GM20431 (cell line): ENCODE results near the gene RPL31.

Experiments used
- in situ Hi-C: fragments of 300-500 bp; cut with MseI, MboI; formaldehyde crosslinking; loops from one replicate; pipeline ENCODE4 v1.15.0; 2020; ENCODE audit warnings: low sequenced_read_pairs; ENCODE audit not compliant: unreplicated experiment

RPL31 gene

DNA sequence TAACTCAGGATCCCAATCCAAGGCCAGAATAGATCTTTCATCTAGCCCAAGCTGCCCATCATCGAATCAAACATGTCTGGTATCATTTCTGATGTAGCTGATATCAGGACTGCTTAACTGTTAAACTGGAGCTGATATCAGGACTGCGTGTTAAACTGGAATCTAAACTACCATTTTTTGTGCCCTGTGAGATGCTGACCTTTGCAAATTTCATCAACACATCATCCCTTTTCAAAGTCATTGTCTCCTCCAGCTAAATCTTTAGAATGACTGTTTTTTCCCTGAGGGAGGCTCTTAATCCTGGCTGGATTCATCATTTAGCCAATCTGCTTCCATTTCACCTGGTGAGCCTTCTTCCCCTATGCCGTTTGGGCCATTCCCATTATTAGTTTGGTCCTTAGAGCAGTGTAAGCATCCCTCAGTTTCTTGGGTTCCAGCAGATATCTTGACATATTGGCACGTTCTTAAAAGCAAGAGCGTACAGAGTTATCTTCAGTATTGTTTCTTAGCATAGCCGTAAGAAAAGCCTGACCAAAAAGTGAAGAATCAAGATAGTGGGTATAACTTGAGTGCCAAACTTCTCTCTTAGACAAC lies 12.3 kb downstream of the RPL31 start:
- in situ Hi-C loops, result no loop called here

DNA sequence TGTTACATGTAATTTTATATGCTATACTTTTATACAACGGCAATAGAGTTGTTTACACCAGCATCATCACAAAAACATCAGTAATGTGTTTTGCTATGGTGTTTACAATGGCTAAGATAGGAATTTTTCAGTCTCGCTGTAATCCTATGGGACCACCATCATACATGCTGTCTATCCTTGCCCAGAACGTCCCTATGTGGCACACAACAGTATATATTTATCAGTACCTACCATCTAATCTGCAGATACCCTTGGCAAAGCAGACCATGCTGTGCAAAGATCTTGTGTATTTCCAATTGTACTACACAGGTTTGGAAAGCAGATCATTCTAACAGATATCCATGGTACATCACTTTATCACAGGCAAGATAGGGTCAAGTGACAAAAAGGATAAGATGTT lies 15.3 kb downstream of the RPL31 start:
- in situ Hi-C loops, result no loop called here

- in situ Hi-C loops, result no loop called here
Measured at GRCh38 chr2:101018934-101019333, 16.8 kb downstream of the RPL31 start.

- in situ Hi-C loops, result no loop called here
Measured at GRCh38 chr2:101022221-101022620, 20.1 kb downstream of the RPL31 start.

GRCh38 chr2:101023327-101024107 lies 21.4 kb downstream of the RPL31 start:
- in situ Hi-C loops, result no loop called here

DNA sequence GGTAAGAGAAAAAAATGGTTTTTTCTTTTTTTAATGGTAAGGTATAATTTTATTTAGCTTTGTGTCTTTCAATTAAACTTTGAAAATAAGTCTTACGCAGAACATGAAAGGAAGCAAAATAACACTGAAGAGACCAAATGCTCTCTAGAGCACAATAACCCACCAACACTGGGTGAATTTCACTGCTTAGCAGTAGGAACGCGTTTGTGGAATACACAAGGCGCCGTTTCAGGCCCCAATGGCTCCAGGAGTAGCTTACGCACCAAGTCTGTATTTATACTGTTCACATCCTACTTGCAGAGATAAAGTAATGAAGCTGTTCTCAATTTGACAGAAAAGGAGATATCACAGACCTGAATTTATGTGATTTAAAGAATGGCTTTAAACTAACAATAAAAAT lies 23.5 kb downstream of the RPL31 start:
- in situ Hi-C loops, result no loop called here

DNA sequence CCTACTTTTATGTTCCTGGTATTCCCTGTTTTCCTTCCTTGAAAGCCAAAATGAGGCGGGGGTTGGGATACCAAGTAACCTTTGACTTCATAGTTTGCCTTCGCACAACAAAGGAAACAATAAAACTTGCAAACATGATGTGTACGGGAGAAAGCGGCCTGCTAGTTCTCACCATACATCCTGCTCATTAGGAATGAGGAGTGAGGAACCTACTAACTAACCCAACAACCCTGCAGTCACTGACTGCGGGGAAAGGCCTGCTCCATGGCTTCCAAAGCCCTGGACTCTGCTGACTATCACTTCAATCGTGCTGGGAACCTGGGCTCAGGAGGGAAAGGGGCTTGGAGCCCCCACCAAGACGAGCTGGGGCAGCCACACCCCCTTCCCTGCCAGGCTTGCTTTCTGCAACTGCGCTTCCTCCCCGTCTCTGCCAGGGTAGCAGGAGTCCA lies 24.2 kb downstream of the RPL31 start:
- in situ Hi-C loops, result no loop called here

DNA sequence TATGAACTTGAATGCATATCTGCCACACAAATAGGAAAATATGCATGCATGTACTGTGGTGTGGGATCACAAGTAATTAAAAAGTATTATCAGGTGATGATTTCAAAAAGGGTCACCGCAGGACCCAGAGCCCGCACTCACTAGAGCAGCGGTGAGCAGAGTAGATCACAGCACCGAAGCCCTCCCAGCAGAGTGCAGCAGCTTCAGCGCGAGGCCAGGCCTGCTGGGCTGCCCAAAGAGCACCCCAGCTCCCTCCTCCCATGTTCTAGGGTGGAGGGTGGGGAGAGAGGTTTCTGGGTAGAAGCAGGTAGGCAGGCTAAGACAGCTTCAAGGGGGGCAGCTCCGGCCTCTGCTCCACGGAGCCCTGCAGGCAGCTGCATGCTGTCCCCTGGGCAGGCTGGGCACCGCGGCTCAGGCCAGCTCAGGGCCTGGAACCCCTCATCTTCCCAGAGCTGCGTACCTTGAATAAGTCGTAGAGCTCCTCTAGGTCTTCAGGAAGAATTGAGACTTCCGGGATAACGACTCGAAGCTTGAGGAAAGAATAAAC lies 24.9 kb downstream of the RPL31 start:
- in situ Hi-C loops, result no loop called here

- in situ Hi-C loops, result no loop called here
Measured at GRCh38 chr2:101027852-101028251, 25.8 kb downstream of the RPL31 start.

DNA sequence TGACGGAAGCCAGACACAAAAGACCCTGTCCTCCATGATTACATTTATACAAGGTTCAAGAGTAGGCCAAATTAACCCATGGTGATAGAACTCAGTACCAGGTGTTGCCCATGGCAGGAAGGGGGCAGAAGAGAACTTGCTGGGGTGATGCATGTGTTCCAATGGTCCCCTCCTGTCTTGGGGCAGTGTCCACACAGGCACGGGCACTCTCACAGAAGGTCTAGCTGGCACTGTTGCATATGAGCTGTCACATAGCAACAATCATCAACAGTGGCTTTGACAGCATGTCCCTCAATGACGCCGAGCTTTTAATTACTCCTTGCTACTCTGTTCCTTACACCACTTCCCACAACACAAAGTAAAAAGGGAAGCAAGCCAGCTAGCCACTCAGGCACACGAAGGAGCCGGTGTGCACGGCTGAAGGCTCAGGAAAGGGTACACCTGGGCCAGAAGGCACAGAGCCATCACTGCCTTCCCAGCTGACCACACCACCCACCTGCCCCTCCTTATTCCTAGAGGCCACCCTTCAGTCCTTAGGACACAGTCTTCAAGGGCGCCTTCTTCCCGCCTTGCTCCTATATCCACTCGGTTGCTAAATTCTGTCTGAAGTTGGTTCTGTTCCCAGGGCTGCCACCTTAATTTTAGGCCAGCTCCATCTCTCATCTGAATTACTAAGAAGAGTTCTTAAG lies 28.9 kb downstream of the RPL31 start:
- in situ Hi-C loops, result loop anchor here (10.0 kb wide), 1 partner anchor 124 kb away; the partner anchor contains the start of gene TBC1D8

DNA sequence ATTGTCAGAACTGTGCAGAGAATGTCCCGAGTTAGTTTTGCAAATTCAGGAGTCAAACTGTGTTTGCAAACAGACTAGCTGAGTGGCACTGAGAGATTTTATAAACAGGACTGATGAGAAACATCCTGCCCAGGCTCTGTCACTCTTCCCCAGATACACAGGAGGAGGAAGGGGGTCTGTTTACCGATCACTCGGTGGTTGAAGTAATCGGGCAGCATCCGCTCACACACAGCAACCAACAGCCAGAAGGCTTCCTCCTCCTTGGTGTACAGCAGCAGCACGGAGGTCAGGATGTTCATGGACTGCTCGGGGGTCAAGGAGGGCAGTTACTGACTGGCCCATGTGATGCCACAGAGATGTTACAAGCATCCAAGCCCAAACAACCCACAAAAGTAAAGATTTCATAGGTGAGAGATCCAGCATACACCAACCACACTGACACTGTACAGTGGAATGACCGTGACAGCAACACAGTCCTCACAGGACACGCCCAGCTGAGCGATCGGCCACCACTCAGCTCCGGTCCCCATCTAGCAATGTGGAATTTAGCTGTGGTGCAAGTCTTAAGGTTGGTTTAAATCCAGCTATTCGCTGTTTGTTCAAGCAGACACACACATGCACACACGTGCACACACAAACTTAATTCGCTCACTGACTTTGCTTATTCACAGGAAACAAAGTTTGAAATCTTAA lies 30.1 kb downstream of the RPL31 start:
- in situ Hi-C loops, result loop anchor here (10.0 kb wide), 1 partner anchor 123 kb away; the partner anchor contains the start of gene TBC1D8

GRCh38 chr2:101036562-101036961 lies 34.5 kb downstream of the RPL31 start:
- in situ Hi-C loops, result loop anchor here (10.0 kb wide), 1 partner anchor 118 kb away; the partner anchor contains the start of gene TBC1D8

- in situ Hi-C loops, result loop anchor here (10.0 kb wide), 1 partner anchor 118 kb away; the partner anchor contains the start of gene TBC1D8
Measured at GRCh38 chr2:101037161-101037755, 35.2 kb downstream of the RPL31 start.

- in situ Hi-C loops, result loop anchor here (10.0 kb wide), 1 partner anchor 116 kb away; the partner anchor contains the start of gene TBC1D8
Measured at GRCh38 chr2:101038455-101039255, 36.6 kb downstream of the RPL31 start.

- in situ Hi-C loops, result no loop called here
Measured at GRCh38 chr2:101040072-101040471, 38.0 kb downstream of the RPL31 start.

DNA sequence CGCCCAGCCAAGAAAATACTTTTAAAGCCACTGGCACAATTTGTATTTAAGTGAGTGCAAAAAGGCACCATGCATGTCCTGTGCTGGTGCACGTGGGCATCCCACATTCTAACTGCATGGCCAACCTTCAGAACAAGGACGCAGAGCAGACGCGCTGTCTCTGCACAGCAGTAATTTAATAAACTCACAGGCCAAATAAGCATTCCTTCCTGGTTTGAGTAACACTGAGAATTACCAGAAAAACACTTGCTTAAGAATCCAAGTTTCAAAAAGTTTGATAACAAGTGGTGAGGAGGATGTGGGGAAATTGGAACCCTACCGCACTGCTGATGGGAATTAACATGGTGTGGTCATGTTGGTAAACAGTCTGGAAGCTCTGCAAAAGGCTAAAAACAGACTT lies 38.7 kb downstream of the RPL31 start:
- in situ Hi-C loops, result no loop called here

- in situ Hi-C loops, result no loop called here
Measured at GRCh38 chr2:101041413-101041812, 39.3 kb downstream of the RPL31 start.

GRCh38 chr2:101045330-101045729 lies 43.2 kb downstream of the RPL31 start:
- in situ Hi-C loops, result no loop called here
